WTC11 (cell line): ENCODE measurements around the gene RABL6. TPM values are rescaled to one million over a fixed set of nuclear protein-coding genes. Genes with fewer than 3 reads are reported as not detected.

Experiments used
- ATAC-seq: fragments of 200-7000 bp; cut with Tn5 transposase; 2 replicates; pipeline ENCODE4 v1.10.0; 2021; ENCODE audit warnings: mild to moderate bottlenecking, moderate library complexity
- CTCF ChIA-PET: fragments of 300-600 bp; sonication (Branson Sonifier 250); formaldehyde crosslinking; loops from one replicate; lab custom pipeline; 2021; ENCODE audit warnings: antibody characterized with exemption; lab: Charles Lee
- POLR2A ChIA-PET: fragments of 350-600 bp; sonication (Branson Sonifier 250); formaldehyde crosslinking; loops from one replicate; lab custom pipeline; 2021; ENCODE audit warnings: antibody characterized with exemption; lab: Charles Lee
- DNase-seq: peaks from one replicate; pipeline ENCODE4 v3.0.0; 2021; ENCODE audit warnings: low spot score
- H3K27ac Mint-ChIP-seq: 2 replicates; pipeline ENCODE4 v1.8.0; 2021; ENCODE audit warnings: mixed read lengths
- H3K27me3 Mint-ChIP-seq: 2 replicates; pipeline ENCODE4 v1.8.0; 2021; ENCODE audit warnings: low read depth, mild to moderate bottlenecking, moderate library complexity, mixed read lengths
- H3K36me3 Mint-ChIP-seq: 2 replicates; pipeline ENCODE4 v1.8.0; 2021; ENCODE audit warnings: mixed read lengths
- H3K4me1 Mint-ChIP-seq: 2 replicates; pipeline ENCODE4 v1.8.0; 2022; ENCODE audit warnings: mixed read lengths
- H3K4me3 Mint-ChIP-seq: 2 replicates; pipeline ENCODE4 v1.8.0; 2021; ENCODE audit warnings: mild to moderate bottlenecking, moderate library complexity, mixed read lengths
- H3K9me3 Mint-ChIP-seq: 2 replicates; pipeline ENCODE4 v1.8.0; 2021; ENCODE audit warnings: mixed read lengths
- AFF4 ChIP-seq: sonication (generic); formaldehyde crosslinking; IDR thresholded peaks from 2 replicates; pipeline ENCODE4 v1.8.1; 2023; ENCODE audit warnings: mild to moderate bottlenecking, missing genetic modification reagents, borderline replicate concordance
- ATF1 ChIP-seq: sonication (generic); formaldehyde crosslinking; IDR thresholded peaks from 2 replicates; pipeline ENCODE4 v1.8.1; 2023; ENCODE audit warnings: mild to moderate bottlenecking, moderate library complexity, missing genetic modification reagents
- ATF3 ChIP-seq: sonication (generic); formaldehyde crosslinking; conservative IDR thresholded peaks from 2 replicates; pipeline ENCODE4 v1.8.1; 2022; ENCODE audit warnings: mild to moderate bottlenecking, missing genetic modification reagents
- CREB1 ChIP-seq: sonication (generic); formaldehyde crosslinking; IDR thresholded peaks from 2 replicates; pipeline ENCODE4 v1.8.0; 2023; ENCODE audit warnings: mild to moderate bottlenecking, missing genetic modification reagents
- ELF4 ChIP-seq: sonication (generic); formaldehyde crosslinking; IDR thresholded peaks from 2 replicates; pipeline ENCODE4 v1.8.1; 2022; ENCODE audit warnings: low read depth, mild to moderate bottlenecking, moderate library complexity, missing genetic modification reagents
- ESRRA ChIP-seq: sonication (generic); formaldehyde crosslinking; IDR thresholded peaks from 2 replicates; pipeline ENCODE4 v1.8.1; 2022; ENCODE audit warnings: mild to moderate bottlenecking, missing genetic modification reagents, borderline replicate concordance
- GABPB1 ChIP-seq: sonication (generic); formaldehyde crosslinking; IDR thresholded peaks from 2 replicates; pipeline ENCODE4 v1.8.1; 2023; ENCODE audit warnings: mild to moderate bottlenecking, missing genetic modification reagents
- GTF2I ChIP-seq: fragments of 250-450 bp; sonication (Bioruptor Pico); conservative IDR thresholded peaks from 2 replicates; pipeline ENCODE4 v1.4.0; 2021; ENCODE audit warnings: mild to moderate bottlenecking
- HMGA2 ChIP-seq: fragments of 250-450 bp; sonication (Bioruptor Pico); IDR thresholded peaks from 2 replicates; pipeline ENCODE4 v1.4.0; 2021; ENCODE audit warnings: mild to moderate bottlenecking, moderate library complexity
- JAZF1 ChIP-seq: fragments of 250-450 bp; sonication (Bioruptor Pico); IDR thresholded peaks from 2 replicates; pipeline ENCODE4 v1.9.0; 2021; ENCODE audit warnings: moderate library complexity, mild to moderate bottlenecking, inconsistent platforms
- JUN ChIP-seq: sonication (generic); formaldehyde crosslinking; IDR thresholded peaks from 2 replicates; pipeline ENCODE4 v1.8.0; 2023; ENCODE audit warnings: mild to moderate bottlenecking, missing genetic modification reagents
- MYBL2 ChIP-seq: sonication (generic); formaldehyde crosslinking; IDR thresholded peaks from 2 replicates; pipeline ENCODE4 v1.8.1; 2023; ENCODE audit warnings: mild to moderate bottlenecking, moderate library complexity, missing genetic modification reagents
- NFYB ChIP-seq: sonication (generic); formaldehyde crosslinking; conservative IDR thresholded peaks from 2 replicates; pipeline ENCODE4 v1.8.0; 2022; ENCODE audit warnings: low read depth, missing genetic modification reagents
- NR3C1 ChIP-seq: sonication (generic); formaldehyde crosslinking; conservative IDR thresholded peaks from 2 replicates; pipeline ENCODE4 v1.8.1; 2023; ENCODE audit warnings: low read depth, mild to moderate bottlenecking, missing genetic modification reagents
- PREB ChIP-seq: sonication (generic); formaldehyde crosslinking; IDR thresholded peaks from 2 replicates; pipeline ENCODE4 v1.8.1; 2022; ENCODE audit warnings: mild to moderate bottlenecking, missing genetic modification reagents, moderate library complexity, borderline replicate concordance
- RELA ChIP-seq: sonication (generic); formaldehyde crosslinking; IDR thresholded peaks from 2 replicates; pipeline ENCODE4 v1.8.1; 2022; ENCODE audit warnings: missing genetic modification reagents, mild to moderate bottlenecking, borderline replicate concordance
- TEAD4 ChIP-seq: sonication (generic); formaldehyde crosslinking; IDR thresholded peaks from 2 replicates; pipeline ENCODE4 v1.8.0; 2022; ENCODE audit warnings: mild to moderate bottlenecking, missing genetic modification reagents
- USF2 ChIP-seq: sonication (generic); formaldehyde crosslinking; IDR thresholded peaks from 2 replicates; pipeline ENCODE4 v1.8.1; 2023; ENCODE audit warnings: mild to moderate bottlenecking, missing genetic modification reagents, moderate library complexity
- ZNF219 ChIP-seq: sonication (generic); formaldehyde crosslinking; IDR thresholded peaks from 2 replicates; pipeline ENCODE4 v1.8.0; 2023; ENCODE audit warnings: missing genetic modification reagents, mild to moderate bottlenecking, borderline replicate concordance
- ZNF232 ChIP-seq: sonication (generic); formaldehyde crosslinking; IDR thresholded peaks from 2 replicates; pipeline ENCODE4 v1.8.0; 2022; ENCODE audit warnings: mild to moderate bottlenecking, missing genetic modification reagents
- ZNF396 ChIP-seq: fragments of 250-450 bp; sonication (Bioruptor Pico); IDR thresholded peaks from 2 replicates; pipeline ENCODE4 v1.8.0; 2021; ENCODE audit warnings: mild to moderate bottlenecking, moderate library complexity, borderline replicate concordance
- ZNF512 ChIP-seq: sonication (generic); formaldehyde crosslinking; IDR thresholded peaks from 2 replicates; pipeline ENCODE4 v1.8.1; 2022; ENCODE audit warnings: missing genetic modification reagents, borderline replicate concordance
- ZNF671 ChIP-seq: fragments of 250-450 bp; sonication (Bioruptor Pico); IDR thresholded peaks from 2 replicates; pipeline ENCODE4 v1.8.0; 2021; ENCODE audit warnings: mild to moderate bottlenecking
- total RNA-seq: library from RNA; stranded (reverse); gene quantifications from 3 replicates; pipeline ENCODE4 v1.2.3, GENCODE V29; 2021

The RABL6 gene
- total RNA-seq, 1 experiment from 2014 or later: 171 TPM

GRCh38 chr9:136829981-136830885 lies 22.5 kb downstream of the RABL6 start:
- no peak for TF ChIP-seq MYBL2 (CRISPR knock-in tag)
- no peak for TF ChIP-seq GTF2I (CRISPR knock-in tag)
- TF ChIP-seq RELA: no peak
- H3K27me3 Mint-ChIP-seq: no peaks in the 10 kb centered on the region
- POLR2A ChIA-PET: no interaction called here
- no peak overlapping the region for H3K4me3 Mint-ChIP-seq
- peaks cover 30% of the 10 kb centered on the region for H3K36me3 Mint-ChIP-seq
- no peaks in the 10 kb centered on the region for H3K4me1 Mint-ChIP-seq
- CTCF ChIA-PET: no interaction called here
- DNase-seq: no peak
- no peak overlapping the region for H3K27ac Mint-ChIP-seq
- no peaks in the 10 kb centered on the region for H3K9me3 Mint-ChIP-seq
- no peak for ATAC-seq

- POLR2A ChIA-PET: no interaction called here
- peaks cover 30% of the 10 kb centered on the region for H3K36me3 Mint-ChIP-seq
- ATAC-seq: no peak
Measured at GRCh38 chr9:136831002-136831719, 23.4 kb downstream of the RABL6 start.

More at GRCh38 chr9:136831002-136831719, 23.4 kb downstream of the RABL6 start:
- Mint-ChIP-seq H3K4me1 (no peaks in the 10 kb centered on the region), H3K27ac (no peak overlapping the region), H3K9me3 (no peaks in the 10 kb centered on the region), H3K4me3 (no peak overlapping the region), H3K27me3 (no peaks in the 10 kb centered on the region)
- CTCF ChIA-PET: no interaction called here
- TF ChIP-seq TEAD4 (no peak), CREB1 (no peak), GABPB1 (CRISPR knock-in tag) (no peak), JUN (no peak), JAZF1 (CRISPR knock-in tag) (no peak), ZNF512 (CRISPR knock-in tag) (no peak), ATF3 (no peak), PREB (no peak), ELF4 (CRISPR knock-in tag) (no peak), ATF1 (no peak), ZNF232 (no peak), ZNF671 (CRISPR knock-in tag) (no peak), NFYB (CRISPR knock-in tag) (no peak), ESRRA (no peak), USF2 (no peak), HMGA2 (no peak), NR3C1 (CRISPR knock-in tag) (no peak), AFF4 (CRISPR knock-in tag) (no peak), ZNF396 (CRISPR knock-in tag) (no peak), ZNF219 (CRISPR knock-in tag) (no peak)
- DNase-seq: no peak
